PC-3 (cell line): ENCODE results near the gene GNRHR.

ENCODE experiments used
- EZH2 ChIP-seq: fragments of 300-600 bp; sonication (generic); IDR thresholded peaks from one replicate; pipeline ENCODE4 v1.6.1; 2017; ENCODE audit warnings: antibody characterized with exemption, mild to moderate bottlenecking, low read length; ENCODE audit not compliant: unreplicated experiment
- EZH2phosphoT487 ChIP-seq: fragments of 300-600 bp; sonication (generic); IDR thresholded peaks from 2 replicates; pipeline ENCODE4 v1.6.1; 2018; ENCODE audit warnings: mild to moderate bottlenecking, antibody characterized with exemption, low read length, borderline replicate concordance
- TF ChIP-seq, protein P1 (sequence below): fragments of 300-600 bp; sonication (generic); conservative IDR thresholded peaks from 2 replicates; pipeline ENCODE4 v1.5.1; 2017; ENCODE audit warnings: antibody characterized with exemption, low read depth, mild to moderate bottlenecking, low read length

DNA sequence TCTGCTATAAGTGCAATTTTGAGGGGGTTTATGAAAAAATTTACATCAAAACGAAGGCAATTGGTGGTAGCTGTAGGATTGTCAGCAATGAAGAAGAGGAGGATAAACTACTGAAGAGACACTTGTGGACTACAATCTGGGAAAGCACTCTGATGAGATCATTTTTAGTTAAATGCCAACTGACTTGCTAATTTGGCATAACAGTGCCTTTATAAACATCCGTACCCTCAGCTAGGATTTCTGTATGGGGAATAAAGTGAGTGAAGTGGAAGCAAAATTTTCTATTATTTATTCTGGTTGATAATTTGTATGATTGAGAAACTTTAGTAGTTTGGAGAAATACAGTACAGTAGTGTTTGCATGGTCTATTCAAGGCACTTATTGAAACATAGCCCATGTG lies 11.2 kb upstream of the GNRHR start:
- TF ChIP-seq, protein P1, sequence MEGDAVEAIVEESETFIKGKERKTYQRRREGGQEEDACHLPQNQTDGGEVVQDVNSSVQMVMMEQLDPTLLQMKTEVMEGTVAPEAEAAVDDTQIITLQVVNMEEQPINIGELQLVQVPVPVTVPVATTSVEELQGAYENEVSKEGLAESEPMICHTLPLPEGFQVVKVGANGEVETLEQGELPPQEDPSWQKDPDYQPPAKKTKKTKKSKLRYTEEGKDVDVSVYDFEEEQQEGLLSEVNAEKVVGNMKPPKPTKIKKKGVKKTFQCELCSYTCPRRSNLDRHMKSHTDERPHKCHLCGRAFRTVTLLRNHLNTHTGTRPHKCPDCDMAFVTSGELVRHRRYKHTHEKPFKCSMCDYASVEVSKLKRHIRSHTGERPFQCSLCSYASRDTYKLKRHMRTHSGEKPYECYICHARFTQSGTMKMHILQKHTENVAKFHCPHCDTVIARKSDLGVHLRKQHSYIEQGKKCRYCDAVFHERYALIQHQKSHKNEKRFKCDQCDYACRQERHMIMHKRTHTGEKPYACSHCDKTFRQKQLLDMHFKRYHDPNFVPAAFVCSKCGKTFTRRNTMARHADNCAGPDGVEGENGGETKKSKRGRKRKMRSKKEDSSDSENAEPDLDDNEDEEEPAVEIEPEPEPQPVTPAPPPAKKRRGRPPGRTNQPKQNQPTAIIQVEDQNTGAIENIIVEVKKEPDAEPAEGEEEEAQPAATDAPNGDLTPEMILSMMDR = no peak
- TF ChIP-seq EZH2 (no peak), EZH2phosphoT487 (no peak)
